Effector memory CD8-positive, alpha-beta T cell (primary cell): ENCODE measurements around the gene LSM7.

ENCODE experiments used
- ATAC-seq: fragments of 150-1000 bp; cut with Tn5 transposase; replicated peaks from 2 replicates; pipeline ENCODE4 v1.10.0; 2021; ENCODE audit warnings: mild to moderate bottlenecking, moderate library complexity
- DNase-seq, 3 experiments: peaks; one replicate each; pipeline ENCODE4 v3.0.0; 2021
- H3K27ac Mint-ChIP-seq, 2 donors: one replicate each; pipeline ENCODE4 v1.8.0; 2022; ENCODE audit warnings: mild to moderate bottlenecking in 2 of 2, mixed read lengths in 2 of 2, moderate library complexity in 2 of 2
- H3K27me3 Mint-ChIP-seq, 2 donors: one replicate each; pipeline ENCODE4 v1.8.0; 2022; ENCODE audit warnings: mixed read lengths in 2 of 2
- H3K36me3 Mint-ChIP-seq: one replicate; pipeline ENCODE4 v1.8.0; 2022; ENCODE audit warnings: mild to moderate bottlenecking, moderate library complexity, mixed read lengths; ENCODE audit not compliant: insufficient read depth
- H3K4me1 Mint-ChIP-seq, 2 donors: one replicate each; pipeline ENCODE4 v1.8.0; 2022; ENCODE audit warnings: low read depth in 2 of 2, mixed read lengths in 2 of 2
- H3K4me3 Mint-ChIP-seq, 2 donors: one replicate each; pipeline ENCODE4 v1.8.0; 2022; ENCODE audit warnings: mild to moderate bottlenecking in 2 of 2, mixed read lengths in 2 of 2, moderate library complexity in 2 of 2
- H3K9me3 Mint-ChIP-seq, 2 donors: one replicate each; pipeline ENCODE4 v1.8.0; 2022; ENCODE audit warnings: mixed read lengths in 2 of 2

LSM7 gene

DNA sequence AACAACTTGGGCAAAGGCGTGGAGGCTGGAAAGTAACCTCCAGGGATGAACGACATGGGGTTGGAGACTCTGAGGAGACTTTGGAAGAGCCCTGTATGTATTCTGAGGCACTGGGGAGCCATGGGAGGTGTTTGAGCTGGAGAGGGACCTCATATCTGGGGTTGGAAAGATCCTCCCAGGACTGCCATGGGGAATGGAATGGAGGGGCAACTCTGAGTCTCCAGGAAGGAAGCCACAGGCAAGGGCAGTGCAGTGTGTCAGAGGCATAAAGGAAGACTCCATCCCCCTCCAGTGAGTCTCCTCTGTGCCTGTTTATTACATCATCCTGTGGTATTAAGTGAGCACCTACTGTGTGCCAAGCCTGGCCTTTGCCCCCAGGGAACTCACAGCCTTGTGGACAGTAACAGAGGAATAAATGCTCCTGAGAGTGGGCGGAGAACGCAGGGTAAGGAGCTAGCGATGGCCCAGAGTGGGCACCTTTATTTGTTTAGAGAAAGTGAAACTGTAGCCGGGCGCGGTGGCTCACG, 54.1 kb downstream of the LSM7 start:
- H3K4me3 Mint-ChIP-seq = peak overlapping the region; percentile 95
- no peaks in the 10 kb centered on the region for H3K27me3 Mint-ChIP-seq
- peaks cover 96% of the 10 kb centered on the region for H3K36me3 Mint-ChIP-seq
- H3K9me3 Mint-ChIP-seq = no peaks in the 10 kb centered on the region
- peaks cover 25 to 31% of the 10 kb centered on the region in 2 donors for H3K4me1 Mint-ChIP-seq
- no peak for DNase-seq
- ATAC-seq = no peak
- H3K27ac Mint-ChIP-seq = peak overlapping the region; percentile 95 to 99

DNA sequence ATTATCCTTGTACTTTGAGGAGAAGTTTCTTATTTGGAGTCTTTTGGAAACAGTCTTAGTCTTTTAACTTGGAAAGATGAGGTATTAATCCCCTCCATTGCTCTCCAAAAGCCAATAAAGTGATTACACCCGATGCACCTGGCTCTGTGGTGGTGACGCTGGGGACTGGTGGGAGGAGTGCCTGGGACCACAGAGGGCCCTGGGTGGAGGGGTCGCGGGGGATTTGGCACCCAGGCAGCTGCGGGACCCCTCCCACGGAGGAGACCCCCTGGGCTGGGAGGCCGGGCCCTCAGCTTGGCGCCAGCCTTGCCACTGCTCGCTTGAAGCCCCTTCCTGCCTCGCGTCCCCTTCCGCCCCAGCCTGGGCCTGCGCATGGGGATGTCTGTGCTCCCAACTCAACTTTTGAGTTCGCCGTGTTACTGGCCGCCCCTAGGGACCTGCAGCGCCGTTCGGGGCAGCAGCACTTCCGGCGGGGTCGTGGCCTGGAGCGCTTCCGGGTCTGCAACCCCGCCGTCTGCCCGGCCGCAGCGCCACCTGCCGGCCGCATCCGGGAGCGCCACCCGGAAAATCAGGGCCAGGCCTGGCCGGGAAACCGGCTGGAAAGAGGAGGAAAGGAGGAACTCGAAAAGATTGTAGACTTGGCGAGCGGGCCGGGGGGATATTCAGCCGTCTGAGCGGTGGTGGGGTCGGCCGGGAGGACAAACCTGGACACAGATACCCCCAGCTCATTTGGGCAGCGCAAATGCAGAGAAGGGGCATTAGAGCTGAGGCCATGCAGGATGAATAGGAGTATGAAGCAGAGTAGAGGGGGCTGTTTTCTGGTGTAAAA, 54.8 kb downstream of the LSM7 start:
- H3K4me1 Mint-ChIP-seq = peaks cover 25 to 31% of the 10 kb centered on the region in 2 donors
- H3K4me3 Mint-ChIP-seq = peak overlapping the region; percentile 95
- peak; percentile 48 for ATAC-seq
- no peaks in the 10 kb centered on the region for H3K27me3 Mint-ChIP-seq
- H3K36me3 Mint-ChIP-seq = peaks cover 96% of the 10 kb centered on the region
- H3K9me3 Mint-ChIP-seq = no peaks in the 10 kb centered on the region
- H3K27ac Mint-ChIP-seq = peak overlapping the region; percentile 95 to 99
- peak; percentile 77 to 80 (median 77) for DNase-seq
